GM12865 (cell line): ENCODE measurements around the gene KIFC3.

Source experiments
- DNase-seq: peaks from one replicate; pipeline ENCODE4 v3.0.0; 2010; ENCODE audit warnings: low read depth
- H3K4me3 ChIP-seq: 2 replicates; pipeline ENCODE4 v1.5.1; 2011; ENCODE audit warnings: mild to moderate bottlenecking, low read depth, low read length, control low read depth
- TF ChIP-seq, protein P1 (sequence below): IDR thresholded peaks from 2 replicates; pipeline ENCODE4 v1.5.1; 2011; ENCODE audit warnings: low read length, control low read depth, low read depth, inconsistent platforms; ENCODE audit not compliant: insufficient read depth; ENCODE audit errors: missing control alignments

KIFC3 gene

DNA sequence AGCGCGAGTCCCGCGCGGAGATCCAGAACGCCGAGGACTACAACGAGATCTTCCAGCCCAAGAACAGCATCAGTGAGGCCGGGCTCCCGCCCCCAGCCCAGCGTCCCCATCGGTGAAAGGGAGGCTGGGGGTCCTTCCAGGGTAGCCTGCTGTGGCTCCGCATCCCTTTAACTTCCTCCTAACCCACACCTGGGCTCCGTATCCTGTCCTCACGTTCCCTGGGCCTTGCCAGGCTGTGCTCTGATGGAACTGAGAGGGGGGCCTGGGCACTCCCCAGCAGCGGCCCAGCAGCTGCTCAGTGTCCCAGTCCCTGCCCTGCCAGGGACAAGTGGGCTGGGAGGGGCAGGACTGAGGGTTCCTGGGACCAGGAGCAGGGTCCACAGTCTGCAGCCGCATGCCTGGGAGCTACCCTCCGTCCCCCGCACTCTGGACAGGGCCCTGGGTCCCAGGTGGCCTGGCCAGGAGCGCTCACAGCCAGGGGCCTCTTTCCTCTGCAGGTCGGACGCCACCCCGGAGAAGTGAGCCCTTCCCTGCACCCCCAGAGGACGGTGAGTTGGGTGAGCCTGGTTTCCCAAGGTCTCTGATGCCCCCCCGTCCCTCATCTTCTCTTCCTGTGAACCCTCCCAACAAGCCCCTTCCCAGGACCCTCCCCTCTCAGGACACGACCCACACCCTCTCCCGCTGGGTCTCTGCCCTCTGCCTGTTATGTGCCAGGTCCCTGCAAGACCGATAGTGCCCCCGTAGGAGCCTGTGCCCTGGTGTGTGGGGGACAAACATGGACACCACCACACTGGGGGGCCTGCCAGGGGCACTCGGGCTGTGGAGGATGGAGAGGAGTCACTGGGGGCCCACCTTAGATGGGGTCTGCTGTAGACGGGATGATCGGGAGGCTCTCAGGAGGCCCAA is 48.6 kb downstream of the KIFC3 start:
- no peak for DNase-seq
- TF ChIP-seq, protein P1, sequence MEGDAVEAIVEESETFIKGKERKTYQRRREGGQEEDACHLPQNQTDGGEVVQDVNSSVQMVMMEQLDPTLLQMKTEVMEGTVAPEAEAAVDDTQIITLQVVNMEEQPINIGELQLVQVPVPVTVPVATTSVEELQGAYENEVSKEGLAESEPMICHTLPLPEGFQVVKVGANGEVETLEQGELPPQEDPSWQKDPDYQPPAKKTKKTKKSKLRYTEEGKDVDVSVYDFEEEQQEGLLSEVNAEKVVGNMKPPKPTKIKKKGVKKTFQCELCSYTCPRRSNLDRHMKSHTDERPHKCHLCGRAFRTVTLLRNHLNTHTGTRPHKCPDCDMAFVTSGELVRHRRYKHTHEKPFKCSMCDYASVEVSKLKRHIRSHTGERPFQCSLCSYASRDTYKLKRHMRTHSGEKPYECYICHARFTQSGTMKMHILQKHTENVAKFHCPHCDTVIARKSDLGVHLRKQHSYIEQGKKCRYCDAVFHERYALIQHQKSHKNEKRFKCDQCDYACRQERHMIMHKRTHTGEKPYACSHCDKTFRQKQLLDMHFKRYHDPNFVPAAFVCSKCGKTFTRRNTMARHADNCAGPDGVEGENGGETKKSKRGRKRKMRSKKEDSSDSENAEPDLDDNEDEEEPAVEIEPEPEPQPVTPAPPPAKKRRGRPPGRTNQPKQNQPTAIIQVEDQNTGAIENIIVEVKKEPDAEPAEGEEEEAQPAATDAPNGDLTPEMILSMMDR = no peak
- no peak overlapping the region for H3K4me3 ChIP-seq

DNA sequence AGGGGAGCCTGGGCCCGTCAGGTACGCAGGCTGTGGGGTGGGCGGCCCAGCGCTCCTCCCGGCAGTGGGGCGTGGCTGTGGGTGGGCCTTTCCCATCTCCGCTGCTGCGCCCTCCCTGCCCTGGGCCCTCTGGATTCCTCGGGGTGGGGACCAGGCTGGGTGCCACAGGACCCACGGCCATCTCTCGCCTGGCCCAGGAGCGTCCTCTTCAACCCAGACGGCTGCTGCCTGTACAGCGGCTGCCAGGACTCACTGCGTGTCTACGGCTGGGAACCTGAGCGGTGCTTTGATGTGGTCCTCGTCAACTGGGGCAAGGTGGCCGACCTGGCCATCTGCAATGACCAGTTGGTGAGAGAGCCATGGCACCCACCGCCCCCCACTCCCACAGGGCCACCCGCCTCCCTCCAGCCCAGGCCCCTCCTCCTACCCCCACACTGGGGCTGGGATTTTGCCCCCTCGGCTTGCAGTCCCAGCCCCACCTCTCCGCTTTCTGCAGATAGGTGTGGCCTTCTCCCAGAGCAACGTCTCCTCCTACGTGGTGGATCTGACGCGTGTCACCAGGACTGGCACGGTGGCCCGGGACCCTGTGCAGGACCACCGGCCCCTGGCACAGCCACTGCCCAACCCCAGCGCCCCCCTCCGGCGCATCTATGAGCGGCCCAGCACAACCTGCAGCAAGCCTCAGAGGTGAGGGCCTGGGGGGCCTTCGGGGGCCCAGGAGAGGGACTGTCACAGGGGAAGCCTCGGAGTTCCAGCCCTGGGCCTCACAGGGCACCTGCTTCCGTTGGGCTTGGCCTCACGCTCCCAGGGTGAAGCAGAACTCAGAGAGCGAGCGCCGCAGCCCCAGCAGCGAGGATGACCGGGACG is 49.5 kb downstream of the KIFC3 start:
- DNase-seq = no peak
- TF ChIP-seq, protein P1 = no peak
- no peak overlapping the region for H3K4me3 ChIP-seq

GRCh38 chr16:57752203-57752580 is 50.1 kb downstream of the KIFC3 start:
- TF ChIP-seq, protein P1 = no peak
- no peak overlapping the region for H3K4me3 ChIP-seq
- DNase-seq = no peak

DNA sequence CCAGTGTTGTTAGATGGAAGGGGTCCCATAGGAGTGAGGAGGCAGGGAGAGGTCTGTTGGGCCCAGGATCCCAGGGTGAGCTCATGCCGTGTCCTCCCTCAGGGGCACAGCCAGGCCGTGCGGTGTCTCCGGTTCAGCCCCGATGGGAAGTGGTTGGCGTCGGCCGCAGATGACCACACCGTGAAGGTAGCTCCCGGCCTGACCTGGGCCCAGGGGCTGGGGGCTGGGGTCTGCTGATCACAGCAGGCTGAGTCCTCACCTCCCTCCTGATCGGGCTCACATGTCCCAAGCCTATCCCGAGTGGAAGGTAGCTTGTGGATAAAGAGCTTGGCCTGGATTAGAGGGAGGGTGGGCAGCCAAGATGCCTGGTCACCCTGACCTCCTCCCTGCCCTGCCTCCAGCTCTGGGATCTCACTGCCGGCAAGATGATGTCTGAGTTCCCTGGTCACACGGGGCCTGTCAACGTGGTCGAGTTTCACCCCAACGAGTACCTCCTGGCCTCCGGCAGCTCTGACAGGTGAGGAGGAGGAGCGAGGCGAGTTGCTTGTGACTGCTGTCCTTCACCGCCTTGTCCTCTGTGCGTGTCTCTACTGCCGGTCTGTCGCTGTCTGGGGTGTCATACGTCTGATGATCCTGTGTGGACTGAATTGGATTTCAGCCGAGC is 50.6 kb downstream of the KIFC3 start:
- DNase-seq = no peak
- TF ChIP-seq, protein P1 = no peak
- H3K4me3 ChIP-seq = no peak overlapping the region

DNA sequence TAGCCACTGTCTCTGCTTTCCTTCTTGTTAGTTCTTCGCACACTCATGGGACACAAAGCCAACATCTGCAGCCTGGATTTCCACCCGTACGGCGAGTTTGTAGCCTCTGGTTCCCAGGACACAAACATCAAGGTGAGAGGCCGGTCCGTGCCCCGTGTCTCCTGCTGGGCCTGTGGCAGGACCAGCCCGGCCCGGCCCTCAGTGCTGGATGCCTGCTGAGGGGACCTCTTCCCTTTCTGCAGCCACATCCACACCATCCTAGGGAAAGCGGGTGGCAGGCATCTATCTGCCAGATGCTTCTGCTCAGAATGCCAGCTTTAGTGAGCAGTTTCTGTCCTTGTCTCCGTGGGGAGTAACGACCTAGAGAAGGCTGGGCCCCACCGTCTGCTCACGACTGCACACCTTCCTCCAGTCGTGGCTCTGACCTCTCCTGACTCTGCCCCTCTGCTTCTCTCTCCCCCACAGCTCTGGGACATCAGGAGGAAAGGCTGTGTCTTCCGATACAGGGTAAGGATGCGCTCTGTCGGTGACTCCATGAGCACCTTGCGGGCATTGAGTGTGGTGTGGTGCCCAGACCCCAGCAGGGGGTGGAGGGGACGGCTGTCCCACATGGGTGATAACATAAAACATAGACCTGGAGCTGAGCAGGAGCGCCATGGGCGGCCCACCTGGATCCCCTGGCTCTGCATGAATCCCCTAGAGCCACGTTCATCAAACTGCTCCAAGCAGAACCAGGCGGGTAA is 51.3 kb downstream of the KIFC3 start:
- TF ChIP-seq, protein P1 = no peak
- H3K4me3 ChIP-seq = no peak overlapping the region
- DNase-seq = no peak

GRCh38 chr16:57749856-57750452 is 52.3 kb downstream of the KIFC3 start:
- no peak overlapping the region for H3K4me3 ChIP-seq
- no peak for DNase-seq
- TF ChIP-seq, protein P1 = no peak
